GM19099 (cell line): Measurements from ENCODE around the gene PIGB.

Experiments
- POLR2A ChIP-seq: IDR thresholded peaks from 3 replicates; pipeline ENCODE4 v1.6.1; 2011; ENCODE audit warnings: low read depth; ENCODE audit not compliant: insufficient read length; ENCODE audit errors: extremely low read depth

Gene PIGB

GRCh38 chr15:55289011-55289745, 29.8 kb upstream of the PIGB start:
- TF ChIP-seq POLR2A = no peak

GRCh38 chr15:55289746-55290527, 29.1 kb upstream of the PIGB start, which contains the start of gene RAB27A:
TSS of gene RAB27A (minus strand) at chr15:55289813. CDS start at chr15:55234934, 54,879 bp downstream.
- TF ChIP-seq POLR2A = peak; percentile 32

- TF ChIP-seq POLR2A = no peak
These were observed 28.4 kb upstream of the PIGB start for GRCh38 chr15:55290528-55291057.

GRCh38 chr15:55297315-55297714, 21.7 kb upstream of the PIGB start:
- no peak for TF ChIP-seq POLR2A

- no peak for TF ChIP-seq POLR2A
These were observed 665 bp downstream of the PIGB start for GRCh38 chr15:55319537-55320237.

- TF ChIP-seq POLR2A = no peak
These were observed 1.2 kb downstream of the PIGB start for GRCh38 chr15:55320238-55320550.

- TF ChIP-seq POLR2A = no peak
These were observed 1.9 kb downstream of the PIGB start for GRCh38 chr15:55320963-55321362.

GRCh38 chr15:55322467-55322866, 3.4 kb downstream of the PIGB start:
- TF ChIP-seq POLR2A = no peak

- TF ChIP-seq POLR2A = no peak
These were observed 8.4 kb downstream of the PIGB start for GRCh38 chr15:55327387-55327786.

- no peak for TF ChIP-seq POLR2A
These were observed 15.3 kb downstream of the PIGB start for GRCh38 chr15:55334371-55334770.

- TF ChIP-seq POLR2A = no peak
These were observed 16.0 kb downstream of the PIGB start for GRCh38 chr15:55334997-55335396.

- no peak for TF ChIP-seq POLR2A
These were observed 18.1 kb downstream of the PIGB start for GRCh38 chr15:55337160-55337559.

GRCh38 chr15:55343168-55343567, 24.1 kb downstream of the PIGB start:
- TF ChIP-seq POLR2A = no peak

- no peak for TF ChIP-seq POLR2A
These were observed 25.2 kb downstream of the PIGB start for GRCh38 chr15:55344206-55344605.

GRCh38 chr15:55348281-55348778, 29.3 kb downstream of the PIGB start:
- no peak for TF ChIP-seq POLR2A
